ENCODE measurements around the gene TRIP11. TPM values are rescaled to one million over a fixed set of nuclear protein-coding genes. Genes with fewer than 3 reads are reported as not detected.

The TRIP11 gene
- total and polyA plus RNA-seq, 8 donors = 3.5 to 135 (median 30.9) TPM

GRCh38 chr14:91953170-91953985 lies 86.5 kb downstream of the TRIP11 start:
- 75 to 78% (median 77%) methylated on average over 8 of the region's 8 CpGs for WGBS, 5 donors
- TF ChIP-seq EP300 (IDR thresholded peaks at IDR 0.05) (no peak), POLR2AphosphoS5 (IDR thresholded peaks at IDR 0.05) (no peak)
- intact Hi-C loops (cut with DNase I; ENCODE audit: low total_unique reads) = no loop called here
- Histone ChIP-seq H3K9me3 (no peaks in the 10 kb centered on the region), H3K4me3 (no peak overlapping the region), H3K27ac (no peak overlapping the region), H3K36me3 (no peaks in the 10 kb centered on the region), H3K4me1 (peaks cover 0 to under 1% (median 0%) of the 10 kb centered on the region in 4 donors), H3K27me3 (no peaks in the 10 kb centered on the region)
- no peak for DNase-seq

DNA sequence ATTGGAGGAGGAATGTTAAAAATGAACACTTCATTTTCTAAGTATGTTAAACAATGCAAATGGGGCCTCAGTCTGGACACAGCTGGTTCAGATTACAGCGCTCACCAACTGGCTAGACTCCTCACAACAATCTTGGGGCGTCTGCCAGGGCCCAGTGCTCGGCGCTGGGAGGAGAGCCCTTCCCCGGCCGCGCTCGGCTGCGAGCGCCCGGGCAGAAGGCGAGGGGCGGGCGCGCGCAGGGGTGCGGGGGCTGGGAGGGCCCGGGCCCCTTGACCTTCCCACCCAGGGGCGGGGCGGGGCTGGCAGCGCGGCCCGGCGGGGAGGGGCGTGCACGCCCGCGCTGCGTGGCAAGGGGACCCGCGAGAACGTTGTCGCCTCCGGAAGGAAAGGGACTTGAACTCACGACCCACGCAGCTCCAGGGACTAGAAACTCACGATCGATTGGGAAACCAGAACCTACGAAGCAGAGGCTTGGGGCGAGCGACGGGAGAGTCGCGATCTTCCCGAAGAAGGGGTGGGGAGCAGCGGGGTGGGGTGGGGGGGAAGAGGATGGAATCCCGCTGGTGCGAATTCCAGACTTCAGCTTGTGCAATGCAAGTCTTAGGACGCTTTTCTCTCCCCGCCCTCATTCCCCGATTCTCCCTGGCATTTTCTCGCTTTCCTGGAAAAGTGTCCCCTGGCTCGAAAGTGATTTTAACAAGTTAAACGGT lies 92.2 kb downstream of the TRIP11 start, which contains the start of gene FBLN5:
Gene FBLN5 (minus strand): TSS at position 220 of the 710 bp plus-strand sequence. CDS start 465 bp downstream, outside the sequence.
- peaks cover 11 to 35% (median 13%) of the 10 kb centered on the region in 4 donors for H3K4me1 ChIP-seq
- no peaks in the 10 kb centered on the region for H3K9me3 ChIP-seq
- H3K36me3 ChIP-seq = no peaks in the 10 kb centered on the region
- DNase-seq = peak; percentile 60 to 87
- H3K27me3 ChIP-seq = peaks cover 0 to 22% (median 0%) of the 10 kb centered on the region in 3 donors
- 2 to 6% (median 3%) methylated on average over 36 to 54 of the region's 54 CpGs for WGBS, 5 donors
- intact Hi-C loops (cut with DNase I; ENCODE audit: low total_unique reads) = no loop called here
- TF ChIP-seq POLR2AphosphoS5 (IDR thresholded peaks at IDR 0.05) = no peak
- no peak for TF ChIP-seq POLR2A (IDR thresholded peaks at IDR 0.05)
- TF ChIP-seq, protein P1, sequence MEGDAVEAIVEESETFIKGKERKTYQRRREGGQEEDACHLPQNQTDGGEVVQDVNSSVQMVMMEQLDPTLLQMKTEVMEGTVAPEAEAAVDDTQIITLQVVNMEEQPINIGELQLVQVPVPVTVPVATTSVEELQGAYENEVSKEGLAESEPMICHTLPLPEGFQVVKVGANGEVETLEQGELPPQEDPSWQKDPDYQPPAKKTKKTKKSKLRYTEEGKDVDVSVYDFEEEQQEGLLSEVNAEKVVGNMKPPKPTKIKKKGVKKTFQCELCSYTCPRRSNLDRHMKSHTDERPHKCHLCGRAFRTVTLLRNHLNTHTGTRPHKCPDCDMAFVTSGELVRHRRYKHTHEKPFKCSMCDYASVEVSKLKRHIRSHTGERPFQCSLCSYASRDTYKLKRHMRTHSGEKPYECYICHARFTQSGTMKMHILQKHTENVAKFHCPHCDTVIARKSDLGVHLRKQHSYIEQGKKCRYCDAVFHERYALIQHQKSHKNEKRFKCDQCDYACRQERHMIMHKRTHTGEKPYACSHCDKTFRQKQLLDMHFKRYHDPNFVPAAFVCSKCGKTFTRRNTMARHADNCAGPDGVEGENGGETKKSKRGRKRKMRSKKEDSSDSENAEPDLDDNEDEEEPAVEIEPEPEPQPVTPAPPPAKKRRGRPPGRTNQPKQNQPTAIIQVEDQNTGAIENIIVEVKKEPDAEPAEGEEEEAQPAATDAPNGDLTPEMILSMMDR (IDR thresholded peaks at IDR 0.05) = no peak
- TF ChIP-seq EP300 (IDR thresholded peaks at IDR 0.05) = no peak
- H3K4me3 ChIP-seq = peak within 1 kb of the TSS; percentile 61 to 68 (median 62)
- peak within 1 kb of the TSS; percentile 59 to 82 (median 79) for H3K27ac ChIP-seq

GRCh38 chr14:91946622-91947474 lies 93.0 kb downstream of the TRIP11 start:
- H3K4me1 ChIP-seq = peaks cover 11 to 35% (median 13%) of the 10 kb centered on the region in 4 donors
- H3K9me3 ChIP-seq = no peaks in the 10 kb centered on the region
- H3K36me3 ChIP-seq = peaks cover 0 to 2% (median 0%) of the 10 kb centered on the region in 4 donors
- H3K27ac ChIP-seq = peak overlapping the region; percentile 59 to 82 (median 79)
- peaks cover 0 to 22% (median 0%) of the 10 kb centered on the region in 3 donors for H3K27me3 ChIP-seq
- no peak for DNase-seq
- TF ChIP-seq POLR2AphosphoS5 (IDR thresholded peaks at IDR 0.05) = no peak
- no peak for TF ChIP-seq POLR2A (IDR thresholded peaks at IDR 0.05)
- TF ChIP-seq, protein P1 (IDR thresholded peaks at IDR 0.05) = no peak
- no peak for TF ChIP-seq EP300 (IDR thresholded peaks at IDR 0.05)
- H3K4me3 ChIP-seq = peak overlapping the region; percentile 61 to 68 (median 62)
- 14 to 20% (median 17%) methylated on average over 34 to 38 of the region's 38 CpGs for WGBS, 5 donors
- intact Hi-C loops (cut with DNase I; ENCODE audit: low total_unique reads) = no loop called here

DNA sequence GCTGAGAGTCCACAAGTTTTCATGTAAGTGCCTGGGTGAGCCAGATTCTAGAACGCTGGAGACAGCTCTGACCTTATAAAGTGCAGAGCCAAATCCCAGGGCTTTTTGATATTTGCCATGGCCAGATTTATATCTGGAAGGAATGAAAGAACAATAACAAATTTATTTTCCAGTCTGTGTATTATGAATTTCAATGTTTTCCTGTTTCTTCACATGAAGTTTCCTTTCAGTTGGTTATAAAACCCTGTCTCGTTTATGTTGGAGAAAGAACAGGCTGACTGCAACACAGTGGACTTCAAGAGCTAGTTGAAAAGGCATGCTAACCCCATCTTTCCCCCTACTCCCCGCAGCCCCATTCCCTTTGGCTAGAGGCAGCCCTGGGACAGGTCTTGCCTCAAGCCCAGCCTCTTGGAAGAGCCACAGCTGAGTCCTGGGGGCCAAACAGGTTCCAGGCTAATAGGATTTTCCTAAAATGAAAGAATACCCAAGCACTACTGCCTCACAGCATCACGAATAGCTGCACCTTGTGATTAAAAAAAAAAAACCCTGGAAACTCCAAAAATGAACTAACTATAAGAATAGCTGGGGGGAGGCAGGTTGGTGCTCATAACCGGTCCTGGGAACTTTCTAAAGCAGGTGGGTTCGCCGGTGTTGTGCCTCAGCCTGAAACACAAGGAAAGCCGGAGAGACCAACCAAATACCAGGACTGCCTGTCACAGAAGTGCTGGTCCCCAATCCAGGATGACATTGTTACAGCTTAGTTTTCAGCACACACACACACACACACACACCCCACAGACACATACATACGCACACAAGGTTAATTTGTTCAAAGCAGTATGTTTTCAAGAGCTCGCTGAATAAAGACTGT lies 93.9 kb downstream of the TRIP11 start:
- Histone ChIP-seq H3K4me3 (peak overlapping the region; percentile 61 to 68 (median 62)), H3K9me3 (no peaks in the 10 kb centered on the region), H3K36me3 (peaks cover 0 to 9% (median 3%) of the 10 kb centered on the region in 4 donors), H3K27ac (peak overlapping the region; percentile 13 to 82 (median 79)), H3K27me3 (peaks cover 0 to 22% (median 0%) of the 10 kb centered on the region in 3 donors), H3K4me1 (peaks cover 11 to 35% (median 13%) of the 10 kb centered on the region in 4 donors)
- TF ChIP-seq POLR2AphosphoS5 (IDR thresholded peaks at IDR 0.05) = no peak
- TF ChIP-seq, protein P1 (IDR thresholded peaks at IDR 0.05) = no peak
- no peak for TF ChIP-seq POLR2A (IDR thresholded peaks at IDR 0.05)
- TF ChIP-seq EP300 (IDR thresholded peaks at IDR 0.05) = no peak
- DNase-seq = no peak
- intact Hi-C loops (cut with DNase I; ENCODE audit: low total_unique reads) = no loop called here
- WGBS, 5 donors = 41 to 68% (median 60%) methylated on average over 10 of the region's 10 CpGs
